ENCODE measurements around the gene TCP11L2. TPM values are rescaled to one million over a fixed set of nuclear protein-coding genes. Genes with fewer than 3 reads are reported as not detected.

Gene TCP11L2
- total and polyA plus RNA-seq, 8 donors, result 21.3 to 49.5 (median 28.3) TPM

DNA sequence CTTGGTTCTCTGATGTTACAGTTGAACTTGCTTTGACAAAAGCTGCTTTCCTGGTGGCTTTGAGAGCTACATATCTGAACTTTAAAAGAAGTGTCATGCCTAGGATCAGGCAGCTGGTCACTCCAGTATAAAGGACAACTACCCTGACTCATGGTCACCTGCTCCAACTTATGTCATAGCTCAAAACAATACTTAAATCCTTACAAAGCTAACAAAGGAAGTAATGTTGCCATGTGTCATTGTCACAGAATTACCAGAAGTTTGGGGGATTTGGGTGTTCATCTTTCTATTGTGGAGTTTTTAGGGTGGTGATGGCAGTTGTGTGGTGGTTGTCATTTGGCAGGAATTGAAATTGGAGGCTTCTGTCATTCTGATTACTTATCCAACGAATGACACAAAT, 1.8 kb upstream of the TCP11L2 start:
- intact Hi-C loops (cut with DNase I), result no loop called here
- ATAC-seq (no peak), DNase-seq (no peak)
- TF ChIP-seq, protein P1, sequence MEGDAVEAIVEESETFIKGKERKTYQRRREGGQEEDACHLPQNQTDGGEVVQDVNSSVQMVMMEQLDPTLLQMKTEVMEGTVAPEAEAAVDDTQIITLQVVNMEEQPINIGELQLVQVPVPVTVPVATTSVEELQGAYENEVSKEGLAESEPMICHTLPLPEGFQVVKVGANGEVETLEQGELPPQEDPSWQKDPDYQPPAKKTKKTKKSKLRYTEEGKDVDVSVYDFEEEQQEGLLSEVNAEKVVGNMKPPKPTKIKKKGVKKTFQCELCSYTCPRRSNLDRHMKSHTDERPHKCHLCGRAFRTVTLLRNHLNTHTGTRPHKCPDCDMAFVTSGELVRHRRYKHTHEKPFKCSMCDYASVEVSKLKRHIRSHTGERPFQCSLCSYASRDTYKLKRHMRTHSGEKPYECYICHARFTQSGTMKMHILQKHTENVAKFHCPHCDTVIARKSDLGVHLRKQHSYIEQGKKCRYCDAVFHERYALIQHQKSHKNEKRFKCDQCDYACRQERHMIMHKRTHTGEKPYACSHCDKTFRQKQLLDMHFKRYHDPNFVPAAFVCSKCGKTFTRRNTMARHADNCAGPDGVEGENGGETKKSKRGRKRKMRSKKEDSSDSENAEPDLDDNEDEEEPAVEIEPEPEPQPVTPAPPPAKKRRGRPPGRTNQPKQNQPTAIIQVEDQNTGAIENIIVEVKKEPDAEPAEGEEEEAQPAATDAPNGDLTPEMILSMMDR (IDR thresholded peaks at IDR 0.05), result no peak
- Histone ChIP-seq H3K27ac (peak overlapping the region; percentile 89 to 98), H3K4me1 (peaks cover 0 to 47% of the 10 kb centered on the region in 2 donors), H3K4me3 (no peak overlapping the region), H3K27me3 (no peaks in the 10 kb centered on the region), H3K36me3 (no peaks in the 10 kb centered on the region), H3K9me3 (no peaks in the 10 kb centered on the region)

DNA sequence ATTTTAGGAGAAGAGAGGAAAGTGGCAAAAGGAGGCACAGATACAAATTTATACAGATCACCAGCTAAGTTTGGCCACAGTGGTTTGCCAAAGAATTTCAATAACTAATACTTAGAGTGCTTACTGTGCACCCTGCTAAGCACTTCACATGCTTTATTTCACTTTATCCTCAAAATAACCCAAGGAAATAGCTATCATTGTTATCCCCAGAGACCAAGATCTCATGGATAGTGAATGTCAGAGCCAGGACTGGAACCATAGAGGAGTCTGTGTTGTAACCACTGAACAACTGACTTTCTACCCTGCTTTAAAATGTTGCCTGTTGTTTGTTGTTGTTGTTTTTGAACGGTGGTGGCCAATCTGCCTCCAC, 1.3 kb upstream of the TCP11L2 start:
- ATAC-seq, result no peak
- peak overlapping the region in 1 of 2 donors; percentile 93 for H3K4me3 ChIP-seq

DNA sequence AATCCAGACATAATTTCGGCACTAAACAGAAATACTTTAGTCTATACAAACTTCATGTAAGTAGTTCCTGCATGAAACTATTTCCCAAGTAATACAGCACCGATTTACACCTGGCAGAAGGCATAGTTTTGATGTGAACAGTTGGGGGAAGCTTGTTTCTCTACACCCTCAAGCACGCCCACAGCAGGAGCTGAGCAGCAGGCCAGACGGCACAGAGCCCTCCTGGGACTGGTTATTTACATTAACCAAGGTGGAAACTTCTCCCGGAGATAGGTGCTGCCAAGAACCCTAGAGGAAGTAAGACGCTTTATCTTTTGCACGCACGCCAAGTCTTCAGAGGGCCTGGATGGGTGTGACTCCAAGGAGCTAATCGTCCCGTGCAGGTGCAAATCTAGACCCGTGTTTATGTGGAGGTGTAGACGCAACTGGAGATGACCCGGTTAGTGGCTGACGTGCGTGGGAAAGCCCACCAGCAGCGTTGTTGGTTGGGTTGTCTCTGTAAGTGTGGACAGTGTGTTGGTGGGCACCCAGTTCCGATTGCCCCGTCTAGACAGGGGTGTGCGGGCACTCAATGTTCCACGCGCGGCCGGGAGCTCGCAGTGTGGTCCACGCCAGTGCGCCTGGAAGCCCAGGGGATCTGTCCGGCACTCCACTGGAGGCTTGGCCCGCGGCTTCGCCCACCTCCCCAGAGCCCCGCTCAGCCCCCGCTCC, 767 bp upstream of the TCP11L2 start:
- H3K27me3 ChIP-seq, result no peaks in the 10 kb centered on the region
- ATAC-seq, result peak; percentile 60
- no peaks in the 10 kb centered on the region for H3K36me3 ChIP-seq
- peak overlapping the region; percentile 79 to 93 for H3K4me3 ChIP-seq
- intact Hi-C loops (cut with DNase I), result no loop called here
- H3K27ac ChIP-seq, result peak overlapping the region; percentile 89 to 98
- TF ChIP-seq, protein P1 (IDR thresholded peaks at IDR 0.05), result no peak
- peak; percentile 53 to 86 (median 77) for DNase-seq
- no peaks in the 10 kb centered on the region for H3K9me3 ChIP-seq
- peaks cover 0 to 57% of the 10 kb centered on the region in 2 donors for H3K4me1 ChIP-seq

More for the DNA sequence above, 1.3 kb upstream of the TCP11L2 start:
- Histone ChIP-seq H3K36me3 (no peaks in the 10 kb centered on the region), H3K27ac (peak overlapping the region; percentile 89 to 98), H3K27me3 (no peaks in the 10 kb centered on the region), H3K9me3 (no peaks in the 10 kb centered on the region), H3K4me1 (peaks cover 0 to 52% of the 10 kb centered on the region in 2 donors)
- no peak for DNase-seq
- intact Hi-C loops (cut with DNase I), result no loop called here
- TF ChIP-seq, protein P1 (IDR thresholded peaks at IDR 0.05), result no peak

DNA sequence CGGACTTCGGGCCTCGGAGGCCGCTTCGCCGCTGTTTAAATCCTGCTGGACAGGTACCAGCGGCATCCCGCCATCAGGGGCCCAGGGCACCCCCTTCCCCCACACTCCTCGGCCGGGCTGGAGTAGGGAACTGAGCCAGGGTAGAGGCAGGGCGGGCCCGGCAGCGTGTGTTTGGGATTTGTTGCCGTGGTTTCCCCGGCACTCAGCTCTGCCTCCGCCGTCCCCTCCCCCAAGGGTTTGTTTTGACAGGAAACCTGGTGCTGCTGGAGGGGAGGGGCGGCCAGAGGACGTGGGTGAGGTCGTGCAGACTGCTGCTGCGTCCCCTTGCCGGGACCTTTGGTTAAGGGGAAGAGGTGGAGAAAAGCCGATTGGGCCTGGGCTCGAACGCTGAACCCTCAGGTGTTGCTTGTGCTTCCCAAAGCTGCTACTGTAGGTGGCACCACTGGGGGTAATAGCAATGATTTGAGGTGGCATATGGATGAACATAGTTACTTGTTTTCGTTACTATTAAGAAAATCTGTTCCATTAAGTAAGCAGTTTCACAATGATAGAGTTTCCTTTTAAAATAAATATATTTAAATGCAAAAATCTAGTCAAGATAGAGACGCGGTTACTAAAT, 778 bp downstream of the TCP11L2 start:
- no peaks in the 10 kb centered on the region for H3K9me3 ChIP-seq
- H3K4me1 ChIP-seq, result peaks cover 0 to 62% of the 10 kb centered on the region in 2 donors
- peak; percentile 86 to 94 (median 93) for DNase-seq
- no peaks in the 10 kb centered on the region for H3K36me3 ChIP-seq
- H3K4me3 ChIP-seq, result peak overlapping the region; percentile 79 to 93
- H3K27ac ChIP-seq, result peak overlapping the region; percentile 89 to 98
- ATAC-seq, result peak; percentile 83
- TF ChIP-seq, protein P1 (IDR thresholded peaks at IDR 0.05), result peak in 1 of 2 donors; percentile 7
- no peaks in the 10 kb centered on the region for H3K27me3 ChIP-seq
- intact Hi-C loops (cut with DNase I), result no loop called here

DNA sequence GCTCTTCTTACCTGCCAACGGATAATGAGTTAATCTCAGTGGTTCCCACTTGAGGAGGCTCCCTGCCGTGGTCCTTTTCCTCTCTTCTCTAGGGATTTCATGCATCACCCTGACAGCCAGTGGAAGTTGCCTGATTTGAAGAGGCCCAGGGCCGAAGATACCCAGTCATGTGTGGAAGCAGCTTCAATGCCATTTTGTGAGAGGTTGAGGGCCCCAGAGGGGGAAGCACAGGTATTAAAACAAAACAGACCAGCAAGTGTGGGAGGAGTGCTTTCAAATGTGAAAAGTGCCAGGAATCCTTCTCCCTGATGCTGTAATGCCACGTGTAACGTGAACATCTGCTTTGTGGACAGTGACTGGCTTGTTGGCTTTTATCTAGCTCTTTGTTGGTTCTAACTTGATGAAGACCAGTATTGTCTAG, 1.5 kb downstream of the TCP11L2 start:
- intact Hi-C loops (cut with DNase I), result no loop called here
- TF ChIP-seq, protein P1 (IDR thresholded peaks at IDR 0.05), result no peak
- Histone ChIP-seq H3K4me3 (peak overlapping the region; percentile 79 to 93), H3K9me3 (no peaks in the 10 kb centered on the region), H3K4me1 (peaks cover 0 to 67% of the 10 kb centered on the region in 2 donors), H3K36me3 (no peaks in the 10 kb centered on the region), H3K27me3 (no peaks in the 10 kb centered on the region), H3K27ac (peak overlapping the region; percentile 89 to 98)
- ATAC-seq, result no peak
- no peak for DNase-seq

Data from left lung (tissue), 10 donors.